GM23338 (cell line): ENCODE results near the gene PTPRN2. TPM values are rescaled to one million over a fixed set of nuclear protein-coding genes. Genes with fewer than 3 reads are reported as not detected.

ENCODE experiments used
- ATAC-seq: fragments of 200-7000 bp; cut with Tn5 transposase; 3 replicates; pipeline ENCODE4 v1.9.1; 2020
- DNase-seq: peaks from one replicate; pipeline ENCODE4 v3.0.0-alpha.2; 2015; ENCODE audit warnings: low spot score
- H2AFZ ChIP-seq: fragments of 200-600 bp; sonication (generic); 2 replicates; pipeline ENCODE4 v1.8.0; 2016; ENCODE audit warnings: antibody characterized with exemption, mild to moderate bottlenecking, moderate library complexity
- H3F3A ChIP-seq: fragments of 200-600 bp; sonication (generic); replicated peaks from 2 replicates; pipeline ENCODE4 v1.8.0; 2017; ENCODE audit warnings: antibody characterized with exemption, mixed run types, low read depth
- H3K27ac ChIP-seq: fragments of 200-600 bp; sonication (generic); 2 replicates; pipeline ENCODE4 v1.6.1; 2016; ENCODE audit warnings: low read depth
- H3K27me3 ChIP-seq: fragments of 200-600 bp; sonication (generic); 2 replicates; pipeline ENCODE4 v1.8.0; 2016; ENCODE audit warnings: mild to moderate bottlenecking, mixed run types, moderate library complexity; ENCODE audit not compliant: insufficient read depth
- H3K36me3 ChIP-seq: fragments of 200-600 bp; sonication (generic); 2 replicates; pipeline ENCODE4 v1.8.0; 2016; ENCODE audit warnings: mild to moderate bottlenecking; ENCODE audit not compliant: insufficient read depth
- H3K4me1 ChIP-seq: fragments of 200-600 bp; sonication (generic); 2 replicates; pipeline ENCODE4 v1.8.0; 2016; ENCODE audit warnings: mild to moderate bottlenecking, moderate library complexity; ENCODE audit not compliant: insufficient read depth
- H3K4me2 ChIP-seq: fragments of 200-600 bp; sonication (generic); 2 replicates; pipeline ENCODE4 v1.7.1; 2017; ENCODE audit warnings: mixed run types
- H3K4me3 ChIP-seq: fragments of 200-600 bp; sonication (generic); 2 replicates; pipeline ENCODE4 v1.6.1; 2016; ENCODE audit warnings: mixed run types
- H3K79me2 ChIP-seq: fragments of 200-600 bp; sonication (generic); replicated peaks from 2 replicates; pipeline ENCODE4 v1.8.0; 2017; ENCODE audit warnings: mild to moderate bottlenecking; ENCODE audit not compliant: insufficient read depth
- H3K9me2 ChIP-seq: fragments of 200-600 bp; sonication (generic); 2 replicates; pipeline ENCODE4 v1.8.0; 2017; ENCODE audit not compliant: insufficient read depth
- H4K20me1 ChIP-seq: fragments of 200-600 bp; sonication (generic); replicated peaks from 2 replicates; pipeline ENCODE4 v1.8.0; 2017; ENCODE audit warnings: mild to moderate bottlenecking; ENCODE audit not compliant: insufficient read depth
- H3K27ac Mint-ChIP-seq: 2 replicates; pipeline ENCODE4 v1.8.0; 2020; ENCODE audit warnings: inconsistent platforms, mild to moderate bottlenecking, moderate library complexity, mixed read lengths
- H3K27me3 Mint-ChIP-seq: 3 replicates; pipeline ENCODE4 v1.8.0; 2022; ENCODE audit warnings: low read depth, mild to moderate bottlenecking, moderate library complexity, mixed read lengths, inconsistent platforms; ENCODE audit not compliant: insufficient read depth, poor library complexity
- H3K36me3 Mint-ChIP-seq: 3 replicates; pipeline ENCODE4 v1.8.0; 2021; ENCODE audit warnings: low read depth, mild to moderate bottlenecking, inconsistent platforms, moderate library complexity, mixed read lengths
- H3K4me1 Mint-ChIP-seq: 3 replicates; pipeline ENCODE4 v1.8.0; 2020; ENCODE audit warnings: mild to moderate bottlenecking, inconsistent platforms, mixed read lengths
- H3K4me3 Mint-ChIP-seq: 3 replicates; pipeline ENCODE4 v1.8.0; 2021; ENCODE audit warnings: moderate library complexity, mild to moderate bottlenecking, inconsistent platforms, mixed read lengths
- H3K9me3 Mint-ChIP-seq: 3 replicates; pipeline ENCODE4 v1.8.0; 2020; ENCODE audit warnings: moderate library complexity, mild to moderate bottlenecking, inconsistent platforms, mixed read lengths
- CREB1 ChIP-seq: fragments of 250-450 bp; sonication (Bioruptor Pico); IDR thresholded peaks from 2 replicates; pipeline ENCODE4 v1.5.0; 2020; ENCODE audit warnings: low read depth, mild to moderate bottlenecking, moderate library complexity
- CTCF ChIP-seq, 2 experiments: fragments of 200-600 bp in 1 of 2; sonication (generic) in 1 of 2; conservative IDR thresholded peaks; 2 replicates each; pipeline versions ENCODE4 v1.5.1 to v1.6.1; 2016 to 2017; ENCODE audit warnings: antibody characterized with exemption in 2 of 2, low read depth in 2 of 2, mild to moderate bottlenecking in 2 of 2, moderate library complexity in 1 of 2
- EZH2 ChIP-seq: fragments of 200-600 bp; sonication (generic); IDR thresholded peaks from one replicate; pipeline ENCODE4 v1.8.0; 2017; ENCODE audit warnings: antibody characterized with exemption, mild to moderate bottlenecking, low read depth; ENCODE audit not compliant: unreplicated experiment
- EZH2phosphoT487 ChIP-seq: fragments of 200-600 bp; sonication (generic); IDR thresholded peaks from one replicate; pipeline ENCODE4 v1.8.1; 2018; ENCODE audit warnings: antibody characterized with exemption; ENCODE audit not compliant: unreplicated experiment
- JUNB ChIP-seq: IDR thresholded peaks from one replicate; pipeline ENCODE4 v1.6.1; 2016; ENCODE audit warnings: antibody characterized with exemption; ENCODE audit not compliant: unreplicated experiment
- NANOG ChIP-seq: IDR thresholded peaks from 2 replicates; pipeline ENCODE4 v1.6.1; 2016; ENCODE audit warnings: antibody characterized with exemption, borderline replicate concordance
- POLR2AphosphoS5 ChIP-seq: IDR thresholded peaks from 2 replicates; pipeline ENCODE4 v1.6.1; 2016; ENCODE audit warnings: antibody characterized with exemption, low read depth
- STAT1 ChIP-seq: IDR thresholded peaks from one replicate; pipeline ENCODE4 v1.6.1; 2016; ENCODE audit warnings: antibody characterized with exemption; ENCODE audit not compliant: unreplicated experiment
- ZNF114 ChIP-seq: fragments of 250-450 bp; sonication (Bioruptor Pico); IDR thresholded peaks from 2 replicates; pipeline ENCODE4 v1.5.0; 2020; ENCODE audit warnings: mild to moderate bottlenecking, moderate library complexity
- ZNF331 ChIP-seq: fragments of 250-450 bp; sonication (Bioruptor Pico); IDR thresholded peaks from 2 replicates; pipeline ENCODE4 v1.5.0; 2020; ENCODE audit warnings: low read depth, mild to moderate bottlenecking, moderate library complexity
- polyA plus RNA-seq: library from polyadenylated mRNA; unstranded; fragments of >200 nt; fragmentation: Nextera tagmentation; extraction: Ambion mirVana; gene quantifications from 2 replicates; pipeline ENCODE4 v1.2.1, GENCODE V29; 2016
- total RNA-seq: library from RNA; depleted of rRNA; stranded (reverse); fragments of >200 nt; shearing (Covaris generic); gene quantifications from 2 replicates; pipeline ENCODE4 v1.2.3, GENCODE V29; 2014
- TF ChIP-seq, protein P1 (sequence below): IDR thresholded peaks from 2 replicates; pipeline ENCODE4 v1.6.1; 2016; ENCODE audit warnings: antibody characterized with exemption
- TF ChIP-seq, protein P2 (sequence below): fragments of 250-450 bp; sonication (Bioruptor Pico); IDR thresholded peaks from 2 replicates; pipeline ENCODE4 v1.5.0; 2020; ENCODE audit warnings: mild to moderate bottlenecking, moderate library complexity
- TF ChIP-seq, protein P3 (sequence below): IDR thresholded peaks from one replicate; pipeline ENCODE4 v1.6.1; 2018; ENCODE audit warnings: antibody characterized with exemption; ENCODE audit not compliant: unreplicated experiment

The PTPRN2 gene
- total and polyA plus RNA-seq, 2 experiments from 2014 or later: 0.87 to 4.0 TPM

DNA sequence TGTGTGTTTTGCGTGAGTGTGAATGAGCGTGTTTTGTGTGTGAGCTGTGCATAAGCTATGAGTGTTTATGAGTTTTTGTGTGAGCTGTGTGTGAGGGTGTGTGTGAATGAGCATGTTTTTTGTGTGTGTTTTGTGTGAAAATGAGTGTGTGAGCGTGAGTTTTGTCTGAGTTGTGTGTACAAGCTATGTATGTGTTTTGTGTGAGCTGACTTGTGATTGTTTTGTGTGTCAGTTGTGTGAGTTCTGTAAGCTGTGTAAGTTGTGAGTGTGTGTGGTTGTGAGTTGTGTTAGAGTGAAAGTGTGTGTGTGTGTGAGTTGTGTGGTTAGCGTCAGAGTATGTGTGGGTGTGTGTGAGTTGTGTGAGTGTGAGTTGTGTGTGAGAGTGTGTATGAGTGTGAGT is 343.2 kb downstream of the PTPRN2 start:
- Histone ChIP-seq H4K20me1 (no peaks in the 10 kb centered on the region), H3K79me2 (no peaks in the 10 kb centered on the region), H3K4me1 (no peaks in the 10 kb centered on the region), H3K9me2 (no peaks in the 10 kb centered on the region), H3F3A (peaks cover 13% of the 10 kb centered on the region), H3K27me3 (no peaks in the 10 kb centered on the region), H3K4me3 (no peak overlapping the region), H2AFZ (no peak overlapping the region), H3K27ac (no peak overlapping the region), H3K4me2 (no peak overlapping the region), H3K36me3 (no peaks in the 10 kb centered on the region; the same call in 1 of the 2 replicates)
- peaks cover 35% of the 10 kb centered on the region for H3K36me3 Mint-ChIP-seq
- H3K9me3 Mint-ChIP-seq: peaks cover 14% of the 10 kb centered on the region
- TF ChIP-seq ZNF331 (CRISPR knock-in tag) (no peak), STAT1 (no peak), NANOG (no peak), POLR2AphosphoS5 (no peak), EZH2 (no peak), ZNF114 (no peak), JUNB (no peak), CREB1 (CRISPR knock-in tag) (no peak), EZH2phosphoT487 (no peak), CTCF (conservative IDR thresholded peaks at IDR 0.05; ENCODE audit: low read depth in 2 of 2) (no peak)
- TF ChIP-seq, protein P1, sequence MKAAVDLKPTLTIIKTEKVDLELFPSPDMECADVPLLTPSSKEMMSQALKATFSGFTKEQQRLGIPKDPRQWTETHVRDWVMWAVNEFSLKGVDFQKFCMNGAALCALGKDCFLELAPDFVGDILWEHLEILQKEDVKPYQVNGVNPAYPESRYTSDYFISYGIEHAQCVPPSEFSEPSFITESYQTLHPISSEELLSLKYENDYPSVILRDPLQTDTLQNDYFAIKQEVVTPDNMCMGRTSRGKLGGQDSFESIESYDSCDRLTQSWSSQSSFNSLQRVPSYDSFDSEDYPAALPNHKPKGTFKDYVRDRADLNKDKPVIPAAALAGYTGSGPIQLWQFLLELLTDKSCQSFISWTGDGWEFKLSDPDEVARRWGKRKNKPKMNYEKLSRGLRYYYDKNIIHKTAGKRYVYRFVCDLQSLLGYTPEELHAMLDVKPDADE: no peak
- TF ChIP-seq, protein P2, sequence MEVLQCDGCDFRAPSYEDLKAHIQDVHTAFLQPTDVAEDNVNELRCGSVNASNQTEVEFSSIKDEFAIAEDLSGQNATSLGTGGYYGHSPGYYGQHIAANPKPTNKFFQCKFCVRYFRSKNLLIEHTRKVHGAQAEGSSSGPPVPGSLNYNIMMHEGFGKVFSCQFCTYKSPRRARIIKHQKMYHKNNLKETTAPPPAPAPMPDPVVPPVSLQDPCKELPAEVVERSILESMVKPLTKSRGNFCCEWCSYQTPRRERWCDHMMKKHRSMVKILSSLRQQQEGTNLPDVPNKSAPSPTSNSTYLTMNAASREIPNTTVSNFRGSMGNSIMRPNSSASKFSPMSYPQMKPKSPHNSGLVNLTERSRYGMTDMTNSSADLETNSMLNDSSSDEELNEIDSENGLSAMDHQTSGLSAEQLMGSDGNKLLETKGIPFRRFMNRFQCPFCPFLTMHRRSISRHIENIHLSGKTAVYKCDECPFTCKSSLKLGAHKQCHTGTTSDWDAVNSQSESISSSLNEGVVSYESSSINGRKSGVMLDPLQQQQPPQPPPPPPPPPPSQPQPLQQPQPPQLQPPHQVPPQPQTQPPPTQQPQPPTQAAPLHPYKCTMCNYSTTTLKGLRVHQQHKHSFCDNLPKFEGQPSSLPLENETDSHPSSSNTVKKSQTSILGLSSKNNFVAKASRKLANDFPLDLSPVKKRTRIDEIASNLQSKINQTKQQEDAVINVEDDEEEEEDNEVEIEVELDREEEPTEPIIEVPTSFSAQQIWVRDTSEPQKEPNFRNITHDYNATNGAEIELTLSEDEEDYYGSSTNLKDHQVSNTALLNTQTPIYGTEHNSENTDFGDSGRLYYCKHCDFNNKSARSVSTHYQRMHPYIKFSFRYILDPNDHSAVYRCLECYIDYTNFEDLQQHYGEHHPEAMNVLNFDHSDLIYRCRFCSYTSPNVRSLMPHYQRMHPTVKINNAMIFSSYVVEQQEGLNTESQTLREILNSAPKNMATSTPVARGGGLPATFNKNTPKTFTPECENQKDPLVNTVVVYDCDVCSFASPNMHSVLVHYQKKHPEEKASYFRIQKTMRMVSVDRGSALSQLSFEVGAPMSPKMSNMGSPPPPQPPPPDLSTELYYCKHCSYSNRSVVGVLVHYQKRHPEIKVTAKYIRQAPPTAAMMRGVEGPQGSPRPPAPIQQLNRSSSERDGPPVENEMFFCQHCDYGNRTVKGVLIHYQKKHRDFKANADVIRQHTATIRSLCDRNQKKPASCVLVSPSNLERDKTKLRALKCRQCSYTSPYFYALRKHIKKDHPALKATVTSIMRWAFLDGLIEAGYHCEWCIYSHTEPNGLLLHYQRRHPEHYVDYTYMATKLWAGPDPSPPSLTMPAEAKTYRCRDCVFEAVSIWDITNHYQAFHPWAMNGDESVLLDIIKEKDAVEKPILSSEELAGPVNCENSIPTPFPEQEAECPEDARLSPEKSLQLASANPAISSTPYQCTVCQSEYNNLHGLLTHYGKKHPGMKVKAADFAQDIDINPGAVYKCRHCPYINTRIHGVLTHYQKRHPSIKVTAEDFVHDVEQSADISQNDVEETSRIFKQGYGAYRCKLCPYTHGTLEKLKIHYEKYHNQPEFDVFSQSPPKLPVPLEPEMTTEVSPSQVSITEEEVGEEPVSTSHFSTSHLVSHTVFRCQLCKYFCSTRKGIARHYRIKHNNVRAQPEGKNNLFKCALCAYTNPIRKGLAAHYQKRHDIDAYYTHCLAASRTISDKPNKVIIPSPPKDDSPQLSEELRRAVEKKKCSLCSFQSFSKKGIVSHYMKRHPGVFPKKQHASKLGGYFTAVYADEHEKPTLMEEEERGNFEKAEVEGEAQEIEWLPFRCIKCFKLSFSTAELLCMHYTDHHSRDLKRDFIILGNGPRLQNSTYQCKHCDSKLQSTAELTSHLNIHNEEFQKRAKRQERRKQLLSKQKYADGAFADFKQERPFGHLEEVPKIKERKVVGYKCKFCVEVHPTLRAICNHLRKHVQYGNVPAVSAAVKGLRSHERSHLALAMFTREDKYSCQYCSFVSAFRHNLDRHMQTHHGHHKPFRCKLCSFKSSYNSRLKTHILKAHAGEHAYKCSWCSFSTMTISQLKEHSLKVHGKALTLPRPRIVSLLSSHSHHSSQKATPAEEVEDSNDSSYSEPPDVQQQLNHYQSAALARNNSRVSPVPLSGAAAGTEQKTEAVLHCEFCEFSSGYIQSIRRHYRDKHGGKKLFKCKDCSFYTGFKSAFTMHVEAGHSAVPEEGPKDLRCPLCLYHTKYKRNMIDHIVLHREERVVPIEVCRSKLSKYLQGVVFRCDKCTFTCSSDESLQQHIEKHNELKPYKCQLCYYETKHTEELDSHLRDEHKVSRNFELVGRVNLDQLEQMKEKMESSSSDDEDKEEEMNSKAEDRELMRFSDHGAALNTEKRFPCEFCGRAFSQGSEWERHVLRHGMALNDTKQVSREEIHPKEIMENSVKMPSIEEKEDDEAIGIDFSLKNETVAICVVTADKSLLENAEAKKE (CRISPR knock-in tag): no peak
- TF ChIP-seq, protein P3, sequence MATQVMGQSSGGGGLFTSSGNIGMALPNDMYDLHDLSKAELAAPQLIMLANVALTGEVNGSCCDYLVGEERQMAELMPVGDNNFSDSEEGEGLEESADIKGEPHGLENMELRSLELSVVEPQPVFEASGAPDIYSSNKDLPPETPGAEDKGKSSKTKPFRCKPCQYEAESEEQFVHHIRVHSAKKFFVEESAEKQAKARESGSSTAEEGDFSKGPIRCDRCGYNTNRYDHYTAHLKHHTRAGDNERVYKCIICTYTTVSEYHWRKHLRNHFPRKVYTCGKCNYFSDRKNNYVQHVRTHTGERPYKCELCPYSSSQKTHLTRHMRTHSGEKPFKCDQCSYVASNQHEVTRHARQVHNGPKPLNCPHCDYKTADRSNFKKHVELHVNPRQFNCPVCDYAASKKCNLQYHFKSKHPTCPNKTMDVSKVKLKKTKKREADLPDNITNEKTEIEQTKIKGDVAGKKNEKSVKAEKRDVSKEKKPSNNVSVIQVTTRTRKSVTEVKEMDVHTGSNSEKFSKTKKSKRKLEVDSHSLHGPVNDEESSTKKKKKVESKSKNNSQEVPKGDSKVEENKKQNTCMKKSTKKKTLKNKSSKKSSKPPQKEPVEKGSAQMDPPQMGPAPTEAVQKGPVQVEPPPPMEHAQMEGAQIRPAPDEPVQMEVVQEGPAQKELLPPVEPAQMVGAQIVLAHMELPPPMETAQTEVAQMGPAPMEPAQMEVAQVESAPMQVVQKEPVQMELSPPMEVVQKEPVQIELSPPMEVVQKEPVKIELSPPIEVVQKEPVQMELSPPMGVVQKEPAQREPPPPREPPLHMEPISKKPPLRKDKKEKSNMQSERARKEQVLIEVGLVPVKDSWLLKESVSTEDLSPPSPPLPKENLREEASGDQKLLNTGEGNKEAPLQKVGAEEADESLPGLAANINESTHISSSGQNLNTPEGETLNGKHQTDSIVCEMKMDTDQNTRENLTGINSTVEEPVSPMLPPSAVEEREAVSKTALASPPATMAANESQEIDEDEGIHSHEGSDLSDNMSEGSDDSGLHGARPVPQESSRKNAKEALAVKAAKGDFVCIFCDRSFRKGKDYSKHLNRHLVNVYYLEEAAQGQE: no peak
- DNase-seq (no peak), ATAC-seq (no peak)
- H3K4me1 Mint-ChIP-seq: no peaks in the 10 kb centered on the region
- H3K27ac Mint-ChIP-seq: no peak overlapping the region
- no peak overlapping the region for H3K4me3 Mint-ChIP-seq
- peaks cover 2% of the 10 kb centered on the region for H3K27me3 Mint-ChIP-seq
